Neuronal stem cell (in vitro differentiated cells): ENCODE measurements around the gene GFRA3.
A peak's percentile ranks its signal among the peaks of the same experiment; 100 is the strongest.

Experiments
- DNase-seq: peaks from one replicate; pipeline ENCODE4 v3.0.0-alpha.2; 2013; ENCODE audit warnings: low spot score
- H2AFZ ChIP-seq: one replicate; pipeline ENCODE4 v1.6.1; 2013; ENCODE audit warnings: mild to moderate bottlenecking, low read length, inconsistent platforms
- H2AK5ac ChIP-seq: 2 replicates; pipeline ENCODE4 v1.6.1; 2013; ENCODE audit warnings: low read depth, mild to moderate bottlenecking, inconsistent platforms, low read length, moderate library complexity, mixed read lengths
- H2BK120ac ChIP-seq: 2 replicates; pipeline ENCODE4 v1.6.1; 2013; ENCODE audit warnings: low read depth, mild to moderate bottlenecking, inconsistent platforms, low read length, moderate library complexity, mixed read lengths
- H2BK12ac ChIP-seq: one replicate; pipeline ENCODE4 v1.6.1; 2013; ENCODE audit warnings: low read length, inconsistent platforms
- H2BK15ac ChIP-seq: 2 replicates; pipeline ENCODE4 v1.6.1; 2013; ENCODE audit warnings: mild to moderate bottlenecking, low read length, inconsistent platforms, mixed read lengths
- H2BK5ac ChIP-seq: one replicate; pipeline ENCODE4 v1.6.1; 2013; ENCODE audit warnings: inconsistent platforms, mild to moderate bottlenecking, low read length, moderate library complexity
- H3K14ac ChIP-seq: one replicate; pipeline ENCODE4 v1.6.1; 2013; ENCODE audit warnings: low read length, inconsistent platforms
- H3K18ac ChIP-seq: 2 replicates; pipeline ENCODE4 v1.6.1; 2013; ENCODE audit warnings: low read length, inconsistent platforms
- H3K23ac ChIP-seq: 2 replicates; pipeline ENCODE4 v1.6.1; 2013; ENCODE audit warnings: low read depth, mild to moderate bottlenecking, mixed read lengths, low read length, inconsistent platforms; ENCODE audit not compliant: poor library complexity
- H3K27ac ChIP-seq: replicated peaks from 3 replicates; pipeline ENCODE4 v1.5.1; 2013; ENCODE audit warnings: low read length, inconsistent platforms
- H3K27me3 ChIP-seq, 3 experiments: 2 replicates each; pipeline ENCODE4 v1.6.1; 2013; ENCODE audit warnings: low read length in 3 of 3, mild to moderate bottlenecking in 2 of 3, inconsistent platforms in 1 of 3, low read depth in 1 of 3, mixed read lengths in 1 of 3, moderate library complexity in 1 of 3; ENCODE audit not compliant: control insufficient read depth in 3 of 3, insufficient read depth in 3 of 3
- H3K36me3 ChIP-seq, 2 donors: replicated peaks in 1 of 2; 2 replicates each; pipeline ENCODE4 v1.6.1; 2013; ENCODE audit warnings: low read length in 2 of 2; ENCODE audit not compliant: control insufficient read depth in 2 of 2, insufficient read depth in 2 of 2
- H3K4ac ChIP-seq: 2 replicates; pipeline ENCODE4 v1.6.1; 2013; ENCODE audit warnings: inconsistent platforms, mild to moderate bottlenecking, low read length, moderate library complexity
- H3K4me1 ChIP-seq, 2 donors: 1 replicate in 1 of 2; 2 replicates in 1 of 2; pipeline ENCODE4 v1.6.1; 2013; ENCODE audit warnings: low read length in 2 of 2, low read depth in 1 of 2; ENCODE audit not compliant: control insufficient read depth in 2 of 2, insufficient read depth in 1 of 2
- H3K4me2 ChIP-seq: one replicate; pipeline ENCODE4 v1.6.1; 2013; ENCODE audit warnings: mild to moderate bottlenecking, low read length, inconsistent platforms; ENCODE audit not compliant: insufficient read depth, poor library complexity, severe bottlenecking
- H3K4me3 ChIP-seq, 2 donors: 2 replicates each; pipeline ENCODE4 v1.5.1; 2013; ENCODE audit warnings: low read length in 2 of 2, mild to moderate bottlenecking in 2 of 2, inconsistent platforms in 1 of 2, moderate library complexity in 1 of 2
- H3K79me1 ChIP-seq: one replicate; pipeline ENCODE4 v1.6.1; 2013; ENCODE audit warnings: low read depth, mild to moderate bottlenecking, inconsistent platforms, low read length, moderate library complexity
- H3K9ac ChIP-seq: one replicate; pipeline ENCODE4 v1.6.1; 2013; ENCODE audit warnings: mild to moderate bottlenecking, low read depth, low read length, inconsistent platforms; ENCODE audit not compliant: poor library complexity
- H3K9me3 ChIP-seq, 2 donors: replicated peaks in 1 of 2; 2 replicates each; pipeline versions ENCODE3 to v1.6.1; 2013; ENCODE audit warnings: low read length in 2 of 2, mild to moderate bottlenecking in 2 of 2, inconsistent platforms in 1 of 2, low read depth in 1 of 2, mixed read lengths in 1 of 2, moderate library complexity in 1 of 2; ENCODE audit not compliant: control insufficient read depth in 2 of 2, insufficient read depth in 1 of 2
- H4K8ac ChIP-seq: one replicate; pipeline ENCODE4 v1.6.1; 2013; ENCODE audit warnings: low read depth, mild to moderate bottlenecking, inconsistent platforms, low read length, moderate library complexity
- H4K91ac ChIP-seq: one replicate; pipeline ENCODE4 v1.6.1; 2013; ENCODE audit warnings: low read length, low read depth, mild to moderate bottlenecking, inconsistent platforms; ENCODE audit not compliant: poor library complexity
- WGBS, 2 donors: extraction: QIAGEN DNeasy Blood & Tissue Kit; methylation state at CpG; one replicate each; pipeline ENCODE4 v1.1.7; 2013; ENCODE audit warnings: missing lambda C conversion rate in 2 of 2, mixed read lengths in 1 of 2; ENCODE audit not compliant: insufficient read length in 2 of 2, insufficient replicate concordance in 1 of 2; ENCODE audit errors: extremely low coverage in 2 of 2; 5-methylcytosine and 5-hydroxymethylcytosine counted together

The GFRA3 gene

DNA sequence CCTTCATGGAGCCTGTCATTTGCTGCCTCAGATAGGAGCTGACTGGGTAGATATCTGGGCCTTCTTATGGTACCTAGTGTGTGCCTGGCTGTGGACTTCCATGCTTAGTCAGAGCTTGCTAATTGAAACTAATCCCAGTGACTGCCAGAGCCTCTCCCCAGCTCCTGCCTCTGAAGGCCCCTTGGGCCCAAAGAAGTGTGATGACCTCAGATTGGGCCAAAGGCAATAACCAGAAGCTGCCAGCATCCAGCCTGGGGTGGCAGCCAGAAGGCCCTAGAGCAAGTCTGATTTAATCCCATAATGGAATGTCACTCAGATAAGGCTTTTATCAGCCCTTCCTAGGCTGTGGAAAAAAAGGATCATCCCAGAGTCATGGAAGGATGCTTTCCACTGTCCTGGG lies 44.2 kb downstream of the GFRA3 start:
- H2BK15ac ChIP-seq, result no peak overlapping the region
- H3K4me3 ChIP-seq, result no peak overlapping the region
- no peak overlapping the region for H3K27ac ChIP-seq
- H2BK5ac ChIP-seq, result no peak overlapping the region
- no peak overlapping the region for H3K18ac ChIP-seq
- no peak overlapping the region for H2BK120ac ChIP-seq
- H3K36me3 ChIP-seq, result no peaks in the 10 kb centered on the region
- no peaks in the 10 kb centered on the region for H3K4me1 ChIP-seq
- H3K4me2 ChIP-seq, result no peak overlapping the region
- no peak overlapping the region for H3K14ac ChIP-seq
- no peak overlapping the region for H3K23ac ChIP-seq
- peaks cover 3 to 4% of the 10 kb centered on the region in 2 donors for H3K9me3 ChIP-seq
- no peak for DNase-seq
- H2BK12ac ChIP-seq, result no peak overlapping the region
- no peaks in the 10 kb centered on the region for H3K79me1 ChIP-seq
- H3K27me3 ChIP-seq, result peaks cover 0 to 5% (median 0%) of the 10 kb centered on the region in 3 experiments
- no peak overlapping the region for H3K4ac ChIP-seq
- no peak overlapping the region for H4K8ac ChIP-seq
- no peak overlapping the region for H4K91ac ChIP-seq
- no peak overlapping the region for H2AK5ac ChIP-seq
- H2AFZ ChIP-seq, result no peak overlapping the region
- H3K9ac ChIP-seq, result no peak overlapping the region

GRCh38 chr5:138229387-138229786 lies 45.0 kb downstream of the GFRA3 start:
- Histone ChIP-seq H3K4me1 (no peaks in the 10 kb centered on the region), H3K79me1 (no peaks in the 10 kb centered on the region), H3K9ac (no peak overlapping the region), H3K18ac (no peak overlapping the region), H2AFZ (no peak overlapping the region), H3K4me3 (no peak overlapping the region), H4K91ac (no peak overlapping the region), H3K9me3 (peaks cover 3 to 4% of the 10 kb centered on the region in 2 donors), H2BK12ac (no peak overlapping the region), H3K36me3 (no peaks in the 10 kb centered on the region), H2BK120ac (no peak overlapping the region), H3K14ac (peak overlapping the region; percentile 9), H3K23ac (no peak overlapping the region), H3K27me3 (peaks cover 0 to 5% (median 0%) of the 10 kb centered on the region in 3 experiments), H2BK5ac (no peak overlapping the region), H3K4me2 (no peak overlapping the region), H3K27ac (no peak overlapping the region), H2AK5ac (no peak overlapping the region), H4K8ac (no peak overlapping the region), H3K4ac (no peak overlapping the region), H2BK15ac (no peak overlapping the region)
- WGBS, 2 donors, result no CpG with 5 or more reads among the region's 6 CpGs
- DNase-seq, result no peak

DNA sequence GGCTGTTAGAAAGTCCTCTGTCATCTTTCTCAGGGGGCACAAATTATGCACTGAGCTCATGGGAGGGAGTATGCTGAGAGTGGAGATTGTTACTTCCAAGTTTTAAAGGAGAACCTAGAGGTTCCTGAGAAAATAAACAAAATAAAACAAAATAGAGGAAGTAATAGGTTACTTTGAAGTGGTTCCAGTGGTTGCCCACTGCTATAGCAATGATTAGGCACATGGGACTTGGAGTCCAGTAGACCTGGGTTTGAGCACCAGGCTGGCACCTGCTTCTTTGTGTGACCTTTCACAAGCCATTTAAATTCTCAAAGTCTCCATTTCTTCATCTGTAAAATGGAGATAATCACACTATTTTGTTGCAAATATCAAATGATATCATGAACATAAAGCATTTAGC lies 47.5 kb downstream of the GFRA3 start:
- Histone ChIP-seq H2BK5ac (no peak overlapping the region), H2BK15ac (no peak overlapping the region), H3K23ac (no peak overlapping the region), H3K9me3 (peaks cover 3 to 4% of the 10 kb centered on the region in 2 donors), H3K27ac (no peak overlapping the region), H3K4me3 (no peak overlapping the region), H3K4ac (no peak overlapping the region), H3K14ac (no peak overlapping the region), H2BK12ac (no peak overlapping the region), H4K91ac (no peak overlapping the region), H3K4me1 (no peaks in the 10 kb centered on the region), H3K36me3 (no peaks in the 10 kb centered on the region), H4K8ac (no peak overlapping the region), H2AK5ac (no peak overlapping the region), H3K18ac (no peak overlapping the region), H3K27me3 (peaks cover 0 to 13% (median 0%) of the 10 kb centered on the region in 3 experiments), H2BK120ac (no peak overlapping the region), H3K4me2 (no peak overlapping the region), H3K9ac (no peak overlapping the region), H2AFZ (no peak overlapping the region), H3K79me1 (no peaks in the 10 kb centered on the region)
- no peak for DNase-seq

DNA sequence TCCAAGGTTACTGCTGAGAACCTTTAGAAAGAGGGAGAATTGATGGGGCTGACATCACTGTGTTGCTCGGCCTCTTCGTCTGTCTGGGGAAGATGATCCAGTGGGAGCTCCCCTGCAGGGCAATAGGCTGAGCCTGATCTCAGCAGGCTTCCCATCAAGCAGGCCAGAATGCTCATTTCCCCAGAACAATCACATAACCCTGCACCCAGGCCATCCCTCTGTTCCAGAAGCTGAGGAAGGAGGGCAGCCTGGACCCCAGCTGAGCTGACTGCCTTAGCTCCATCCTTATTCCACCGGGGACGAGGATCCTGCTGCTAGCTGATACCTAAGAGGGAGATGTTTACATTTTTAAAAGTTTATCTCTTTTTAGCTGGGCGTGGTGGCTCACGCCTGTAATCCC lies 49.7 kb downstream of the GFRA3 start:
- Histone ChIP-seq H2BK5ac (no peak overlapping the region), H3K36me3 (no peaks in the 10 kb centered on the region), H3K27ac (no peak overlapping the region), H2BK12ac (no peak overlapping the region), H3K18ac (no peak overlapping the region), H2AK5ac (no peak overlapping the region), H3K4me1 (no peaks in the 10 kb centered on the region), H3K9ac (no peak overlapping the region), H3K27me3 (peaks cover 0 to 8% (median 0%) of the 10 kb centered on the region in 3 experiments), H2BK120ac (no peak overlapping the region), H2BK15ac (no peak overlapping the region), H2AFZ (no peak overlapping the region), H3K14ac (no peak overlapping the region), H3K79me1 (no peaks in the 10 kb centered on the region), H3K9me3 (peaks cover 3 to 4% of the 10 kb centered on the region in 2 donors), H3K4me2 (no peak overlapping the region), H4K8ac (no peak overlapping the region), H3K4me3 (no peak overlapping the region), H3K23ac (no peak overlapping the region), H4K91ac (no peak overlapping the region), H3K4ac (no peak overlapping the region)
- no peak for DNase-seq
- no CpG with 5 or more reads among the region's 6 CpGs for WGBS, 2 donors
